AG08395 (cell line): Measurements from ENCODE around the gene SUGP1.
"Not testable (repeated sequence)": the region's sequence is repeated elsewhere in the genome, so short reads cannot be mapped to it uniquely, and the experiment has no call there.

Experiments used
- DNase-seq: peaks from one replicate; pipeline ENCODE4 v3.0.0; 2012; ENCODE audit warnings: mixed read lengths, low spot score

Gene SUGP1

GRCh38 chr19:19267305-19267704 lies 53.0 kb downstream of the SUGP1 start:
- no peak for DNase-seq

GRCh38 chr19:19263886-19264487 lies 56.3 kb downstream of the SUGP1 start:
- DNase-seq, result no peak

DNA sequence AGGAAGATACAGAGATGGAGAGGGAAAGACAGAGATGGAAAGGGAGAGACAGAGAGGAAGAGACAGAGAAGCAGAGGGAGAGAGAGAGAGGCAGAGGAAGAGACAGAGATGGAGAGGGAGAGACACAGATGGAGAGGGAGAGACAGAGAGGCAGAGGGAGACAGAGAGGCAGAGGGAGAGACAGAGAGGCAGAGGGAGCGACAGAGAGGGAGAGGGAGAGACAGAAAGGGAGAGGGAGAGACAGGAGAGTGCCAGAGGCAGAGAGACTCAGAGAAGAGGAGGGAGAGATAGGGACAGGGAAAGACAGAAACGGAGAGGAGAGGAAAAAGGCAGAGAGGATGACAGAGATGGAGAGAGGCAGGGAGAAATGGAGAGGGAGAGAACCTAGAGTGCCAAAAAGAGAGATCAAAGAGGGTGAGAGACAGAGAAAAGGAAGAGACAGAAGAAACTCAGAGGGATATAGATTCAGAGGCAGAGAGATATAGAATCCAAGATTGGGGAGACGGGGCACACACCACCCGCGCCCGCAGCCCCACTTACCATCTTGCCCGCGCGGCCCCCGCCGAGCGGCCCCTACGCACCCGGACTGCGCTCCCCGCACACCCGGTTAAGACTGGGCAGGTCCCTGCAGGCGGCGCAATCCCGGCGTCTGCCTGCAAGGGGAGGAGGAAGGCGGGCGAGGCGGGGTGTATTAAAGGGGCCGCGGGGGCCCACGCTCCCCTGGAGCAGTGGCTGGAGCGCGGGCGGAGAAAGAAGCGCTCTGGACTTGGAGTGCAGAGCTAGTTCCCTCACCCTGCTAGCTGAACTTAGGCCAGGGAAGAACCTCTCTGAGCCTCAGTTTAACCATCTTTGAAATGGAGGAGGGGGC lies 57.9 kb downstream of the SUGP1 start:
- DNase-seq, result no peak

DNA sequence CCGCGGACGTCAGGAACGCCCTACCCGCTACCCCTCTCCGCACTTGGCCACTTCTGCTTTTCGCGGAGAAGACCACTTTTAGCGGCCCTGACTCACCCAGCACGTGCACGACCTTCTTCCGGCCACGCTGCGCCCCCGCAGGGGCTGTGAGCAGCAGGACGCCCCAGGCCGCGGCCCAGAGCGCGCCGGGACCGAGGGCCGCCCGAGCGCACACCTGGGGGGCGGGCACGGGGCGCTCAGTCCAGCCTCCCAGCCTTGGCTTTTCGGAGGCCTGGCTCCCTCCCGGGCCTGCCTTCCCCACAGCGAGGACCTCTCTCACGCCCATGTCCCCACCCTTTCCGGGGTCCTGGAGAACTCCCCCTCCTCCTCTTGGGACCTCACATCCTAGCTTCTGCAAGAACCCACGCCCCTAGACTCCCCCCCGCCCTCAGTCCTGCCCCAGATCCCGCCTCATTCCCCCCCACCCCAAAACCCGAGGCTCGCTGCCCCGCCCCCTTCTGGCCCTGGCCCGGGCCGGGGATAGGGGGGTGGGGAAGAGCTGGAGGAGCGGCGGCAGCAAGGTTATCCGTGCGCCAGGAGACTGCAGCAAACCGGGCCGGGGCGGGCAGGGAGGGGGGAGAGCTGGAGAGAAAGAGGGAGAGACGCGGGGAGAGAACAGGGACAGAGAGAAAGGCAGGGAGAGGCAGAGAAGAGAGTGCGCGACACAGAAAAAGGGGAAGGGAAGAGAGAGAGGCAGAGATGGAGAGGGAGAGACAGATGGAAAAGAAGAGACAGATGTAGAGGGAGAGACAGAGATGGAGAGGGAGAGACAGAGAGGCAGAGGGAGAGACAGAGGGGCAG lies 58.7 kb downstream of the SUGP1 start:
- DNase-seq, result no peak

DNA sequence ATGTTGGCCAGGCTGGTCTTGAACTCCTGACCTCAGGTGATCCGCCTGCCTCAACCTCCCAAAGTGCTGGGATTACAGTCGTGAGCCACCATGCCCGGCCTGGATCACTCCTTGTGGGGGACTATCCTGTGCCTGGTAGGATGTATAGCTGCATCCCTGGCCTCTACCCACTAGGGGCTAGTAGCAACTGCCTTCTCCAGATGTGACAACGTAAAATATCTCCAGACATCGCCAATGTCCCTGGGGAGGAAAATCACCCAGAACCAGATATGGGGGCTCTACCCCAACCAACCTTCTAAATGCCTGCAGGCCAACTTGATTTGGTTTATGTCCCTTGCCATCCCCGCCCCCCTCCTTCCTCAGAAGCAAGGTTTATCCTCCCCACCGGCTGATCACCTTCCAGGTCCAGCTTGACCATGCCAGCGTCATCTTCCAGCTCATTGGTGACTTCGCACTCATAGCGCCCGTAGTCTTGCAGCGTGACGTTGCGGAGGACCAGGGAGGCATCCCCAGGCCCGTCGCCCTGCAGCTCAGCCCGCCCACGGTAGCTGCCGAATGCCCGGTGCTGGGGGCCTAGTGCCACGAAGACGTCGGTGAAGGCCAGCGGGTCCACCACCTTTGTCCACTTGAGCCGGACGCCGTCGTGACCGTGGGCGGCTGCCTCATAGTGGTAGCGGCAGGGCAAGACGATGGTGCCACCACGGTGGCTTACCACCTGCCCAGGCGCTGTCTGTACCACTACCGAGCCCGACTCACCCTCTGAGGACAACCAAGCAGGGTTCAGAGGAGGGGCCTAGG lies 59.7 kb downstream of the SUGP1 start:
- no peak for DNase-seq

- peak; percentile 43 for DNase-seq
Observed at GRCh38 chr19:19259741-19260140, 60.6 kb downstream of the SUGP1 start.

GRCh38 chr19:19258589-19259338 lies 61.5 kb downstream of the SUGP1 start:
- no peak for DNase-seq

- no peak for DNase-seq
Observed at GRCh38 chr19:19257836-19258588, 62.3 kb downstream of the SUGP1 start.

DNA sequence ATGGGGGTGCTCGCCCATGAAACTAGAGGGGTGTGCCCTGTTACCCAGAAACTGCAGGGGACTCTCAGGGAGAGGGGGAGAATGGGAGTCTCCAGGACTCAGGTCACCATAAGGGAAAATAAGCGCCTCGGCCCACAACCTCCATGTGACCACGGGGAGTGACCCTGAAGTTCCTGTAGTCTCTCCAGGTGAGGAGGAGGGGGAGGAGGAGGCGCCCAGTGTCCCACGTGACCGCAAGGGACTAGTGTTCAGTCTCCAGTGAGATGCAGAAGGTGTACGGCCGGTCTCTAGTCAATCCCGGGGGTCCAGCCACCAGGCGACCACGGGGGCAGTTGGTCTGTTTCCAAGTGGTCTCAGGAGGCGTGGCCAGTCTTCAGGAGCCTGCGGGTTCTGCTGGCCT lies 63.2 kb downstream of the SUGP1 start:
- DNase-seq, result no peak

DNA sequence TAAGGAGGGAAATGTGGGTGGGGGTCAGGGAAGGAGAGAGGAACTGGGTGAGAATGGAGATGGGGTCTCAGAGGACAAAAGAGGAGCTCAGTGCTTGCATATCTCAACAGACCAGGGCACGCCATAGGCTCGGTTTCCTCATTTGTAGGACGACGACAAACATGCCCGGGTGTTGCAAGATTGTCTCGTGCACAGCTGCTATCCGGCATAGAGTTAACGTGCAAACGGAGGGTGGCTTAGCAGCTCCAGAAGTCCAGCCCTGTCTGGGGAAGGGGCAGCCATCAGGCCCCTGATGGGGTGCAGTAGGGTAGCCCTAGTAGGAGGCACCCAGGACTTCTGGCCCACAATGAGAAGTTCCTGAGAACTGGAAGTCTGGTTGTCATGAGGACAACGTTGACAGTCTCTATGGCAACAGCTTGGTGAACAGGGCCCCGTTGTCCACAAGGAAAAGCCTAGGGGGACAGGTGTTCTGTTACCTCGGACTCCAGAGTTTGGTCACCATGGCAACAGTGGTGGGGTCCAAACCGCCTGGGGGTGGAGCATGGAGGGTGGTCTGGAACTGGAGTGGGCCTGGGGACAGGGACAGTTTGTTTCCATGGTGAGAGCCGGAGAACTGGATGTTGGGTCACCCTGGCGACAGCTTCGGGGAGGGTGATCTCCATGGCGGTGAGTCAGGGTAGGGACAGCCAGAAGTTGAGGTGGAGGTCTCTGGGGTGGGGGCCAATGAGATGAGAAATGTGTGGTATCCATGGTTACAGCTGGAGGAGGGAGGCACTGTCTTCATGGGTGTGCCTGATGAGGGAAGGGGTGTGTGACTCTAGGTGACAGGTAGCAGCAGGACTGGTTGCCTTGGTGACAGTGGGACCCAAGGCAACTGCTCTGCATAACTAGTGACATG lies 64.0 kb downstream of the SUGP1 start:
- no peak for DNase-seq

GRCh38 chr19:19253409-19253808 lies 66.9 kb downstream of the SUGP1 start:
- not testable (repeated sequence) for DNase-seq

GRCh38 chr19:19250196-19250801 lies 70.0 kb downstream of the SUGP1 start:
- DNase-seq, result no peak

GRCh38 chr19:19240476-19240875 lies 79.8 kb downstream of the SUGP1 start:
- DNase-seq, result no peak

DNA sequence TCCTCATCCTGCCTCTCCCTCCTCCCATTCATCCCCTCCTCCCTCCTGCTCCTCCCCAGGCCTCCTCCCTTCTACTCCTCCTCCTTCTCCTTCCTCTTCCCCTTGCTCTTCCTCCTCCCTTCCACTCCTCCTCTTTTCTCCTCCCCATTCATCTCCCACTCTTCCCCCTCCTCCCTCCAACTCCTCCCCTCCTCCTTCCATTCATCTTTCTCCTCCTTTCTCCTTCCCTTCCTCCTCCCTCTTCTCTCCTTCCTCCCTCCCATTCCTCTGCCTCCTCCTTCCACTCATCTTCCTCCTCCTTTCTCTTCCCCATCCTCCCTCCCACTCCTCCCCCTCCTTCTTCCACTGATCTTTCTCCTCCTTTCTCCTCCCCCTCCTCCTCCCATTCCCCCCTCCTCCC lies 80.6 kb downstream of the SUGP1 start:
- DNase-seq, result no peak

DNA sequence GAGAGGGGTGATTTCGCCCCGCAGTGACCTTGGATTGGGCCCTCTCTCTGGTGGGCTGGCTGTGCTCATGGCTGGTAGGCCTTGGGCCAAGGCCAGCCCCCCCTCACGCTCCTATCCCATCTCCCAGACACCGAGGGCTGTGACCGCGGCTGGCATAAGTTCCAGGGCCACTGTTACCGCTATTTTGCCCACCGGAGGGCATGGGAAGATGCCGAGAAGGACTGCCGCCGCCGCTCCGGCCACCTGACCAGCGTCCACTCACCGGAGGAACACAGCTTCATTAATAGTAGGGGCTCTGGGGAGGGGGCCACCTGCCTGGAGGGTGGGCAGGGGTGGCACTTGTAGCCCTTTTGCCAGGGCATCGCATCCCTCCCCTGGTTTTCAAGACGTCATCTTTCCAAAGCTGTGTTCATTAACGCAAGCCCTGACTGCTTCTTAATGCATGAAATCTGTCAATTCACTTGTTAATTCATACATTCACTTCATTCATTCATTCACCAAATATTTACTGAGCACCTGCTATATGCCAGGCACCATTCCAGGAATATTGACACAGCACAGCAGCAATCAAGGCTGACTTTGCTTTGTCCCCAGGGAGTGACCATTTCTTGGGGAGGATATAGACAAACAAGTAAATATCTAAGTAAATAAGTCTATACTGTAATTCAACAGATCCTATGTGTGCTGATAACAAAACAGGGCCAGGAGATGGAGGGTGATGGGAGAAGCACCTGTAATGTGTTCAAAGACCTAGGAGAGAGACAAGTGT lies 82.0 kb downstream of the SUGP1 start:
- no peak for DNase-seq

GRCh38 chr19:19236173-19236572 lies 84.1 kb downstream of the SUGP1 start:
- no peak for DNase-seq

DNA sequence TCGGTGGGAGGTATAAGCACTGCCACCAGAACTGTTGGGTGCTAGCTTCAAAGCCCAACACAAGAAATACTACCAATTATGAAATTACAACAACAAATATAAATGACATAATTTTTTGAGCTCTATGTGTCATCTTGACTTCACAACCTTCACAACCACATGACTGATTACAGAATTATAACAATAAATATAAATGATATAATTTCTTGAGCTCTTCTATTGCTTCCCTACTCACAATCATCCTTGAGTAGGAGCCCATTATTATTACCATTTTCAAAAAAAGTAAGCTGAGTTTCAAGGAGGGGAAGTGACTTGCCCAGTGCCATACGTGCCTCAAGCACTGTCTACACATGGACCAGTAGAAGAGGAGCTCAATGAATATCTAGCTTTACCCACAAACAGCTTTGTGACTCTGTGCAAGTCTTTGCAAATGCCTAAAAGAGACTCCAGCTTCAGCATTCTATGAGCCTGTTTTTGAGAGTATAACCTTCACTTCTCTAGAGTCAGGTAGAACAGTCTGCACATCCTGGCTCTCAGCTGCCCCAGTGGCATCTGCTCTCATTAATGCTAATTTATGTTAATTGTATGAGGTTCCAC lies 86.0 kb downstream of the SUGP1 start:
- no peak for DNase-seq

DNA sequence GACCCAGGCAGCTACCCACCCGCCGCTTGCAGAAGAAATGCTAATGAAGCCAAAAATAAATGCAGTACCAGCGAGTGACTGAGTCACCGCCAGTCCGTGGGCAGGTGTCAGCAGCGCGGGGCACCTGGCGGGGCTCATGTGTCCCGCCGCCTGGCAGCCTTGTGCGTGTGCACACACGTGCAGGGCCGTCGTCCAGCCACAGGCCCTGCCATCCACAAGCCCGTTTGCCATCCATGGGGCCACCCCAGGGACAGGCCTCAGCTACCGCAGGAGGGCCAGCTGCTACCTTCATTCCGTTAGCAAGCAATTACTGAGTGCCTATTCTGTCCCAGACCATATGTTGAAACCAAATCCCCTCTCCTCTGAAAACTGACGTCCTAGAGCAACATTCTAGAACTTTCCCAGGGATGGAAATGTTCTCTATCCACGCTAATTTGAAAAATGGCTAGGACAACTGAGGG lies 88.0 kb downstream of the SUGP1 start:
- no peak for DNase-seq
